BE2C (cell line): ENCODE results near the gene OSGEP.
A peak's percentile ranks its signal among the peaks of the same experiment; 100 is the strongest.

Source experiments
- DNase-seq: peaks from one replicate; pipeline ENCODE4 v3.0.0-alpha.2; 2020
- H3K27me3 ChIP-seq: fragments of 250-450 bp; sonication (Bioruptor Pico); 2 replicates; pipeline ENCODE4 v1.5.1; 2020; ENCODE audit warnings: mild to moderate bottlenecking
- H3K36me3 ChIP-seq: fragments of 250-450 bp; sonication (Bioruptor Pico); 2 replicates; pipeline ENCODE4 v1.5.1; 2020; ENCODE audit warnings: mild to moderate bottlenecking
- H3K4me1 ChIP-seq: fragments of 250-450 bp; sonication (Bioruptor Pico); 2 replicates; pipeline ENCODE4 v1.5.1; 2020
- H3K4me3 ChIP-seq: 2 replicates; pipeline ENCODE4 v1.5.1; 2011; ENCODE audit warnings: low read depth, low read length
- H3K9me3 ChIP-seq: fragments of 250-450 bp; sonication (Bioruptor Pico); 2 replicates; pipeline ENCODE4 v1.5.1; 2020
- CTCF ChIP-seq: IDR thresholded peaks from 2 replicates; pipeline ENCODE4 v1.5.1; 2012; ENCODE audit warnings: mild to moderate bottlenecking, low read depth, low read length

Gene OSGEP

DNA sequence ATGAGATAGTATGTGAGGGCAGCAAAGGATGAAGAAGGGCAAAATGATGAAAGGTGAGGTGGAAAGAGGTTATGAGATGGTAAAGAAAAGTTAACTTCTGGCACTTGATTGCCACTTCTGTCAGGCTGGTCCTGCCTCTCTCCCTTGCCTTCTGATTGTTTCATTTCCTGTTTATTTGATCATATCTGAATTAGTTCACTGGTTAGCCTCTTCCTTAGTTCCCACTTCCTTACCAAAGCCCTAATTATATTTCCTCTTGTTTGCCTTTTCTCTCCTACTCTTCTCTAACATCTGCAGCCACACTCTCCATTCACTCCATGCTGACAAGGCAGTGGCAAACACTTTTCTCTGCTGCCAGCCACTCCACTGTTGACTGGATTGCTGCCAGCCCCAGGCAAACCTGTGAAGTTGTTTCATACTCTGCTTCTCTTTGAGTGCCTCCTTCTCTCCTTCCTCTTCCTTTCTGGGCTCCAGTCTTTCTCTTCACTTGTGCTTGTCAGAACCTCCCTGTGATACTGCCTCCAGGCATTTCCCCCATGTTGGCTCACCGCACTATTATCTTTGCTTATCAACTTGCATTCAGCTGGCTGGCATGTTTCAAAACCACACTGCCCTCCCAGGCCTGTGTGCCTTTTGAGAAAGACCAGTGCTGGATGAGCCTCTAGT, 22.7 kb upstream of the OSGEP start:
- DNase-seq, result peak; percentile 49
- TF ChIP-seq CTCF, result no peak

DNA sequence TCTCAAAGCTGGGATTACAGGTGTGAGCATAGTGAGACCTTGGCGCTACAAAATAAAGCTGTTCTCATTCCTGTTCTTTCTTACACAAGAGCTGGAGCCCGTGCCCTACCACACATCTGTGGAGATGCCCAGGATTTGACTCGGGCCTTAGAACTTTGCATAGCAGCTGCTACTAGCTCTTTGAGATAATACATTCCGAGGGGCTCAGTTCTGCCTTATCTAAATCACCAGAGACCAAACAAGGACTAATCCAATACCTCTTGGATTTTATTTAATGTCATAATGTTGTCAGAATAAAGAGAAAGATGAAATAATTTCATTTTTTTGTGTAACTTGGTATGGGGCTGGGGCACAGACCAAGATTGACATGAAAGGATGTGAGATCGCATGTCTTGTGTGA, 22.2 kb upstream of the OSGEP start:
- no peak for DNase-seq
- Histone ChIP-seq H3K9me3 (no peaks in the 10 kb centered on the region), H3K4me1 (peaks cover 9% of the 10 kb centered on the region; the same call in 1 of the 2 replicates), H3K36me3 (peaks cover 64% of the 10 kb centered on the region), H3K27me3 (no peaks in the 10 kb centered on the region), H3K4me3 (no peak overlapping the region)
- TF ChIP-seq CTCF, result no peak

More for the DNA sequence above, 22.7 kb upstream of the OSGEP start:
- Histone ChIP-seq H3K36me3 (peaks cover 58% of the 10 kb centered on the region), H3K27me3 (peaks cover 1% of the 10 kb centered on the region; the same call in 1 of the 2 replicates), H3K9me3 (no peaks in the 10 kb centered on the region), H3K4me1 (peaks cover 9% of the 10 kb centered on the region; the same call in 1 of the 2 replicates), H3K4me3 (no peak overlapping the region)

DNA sequence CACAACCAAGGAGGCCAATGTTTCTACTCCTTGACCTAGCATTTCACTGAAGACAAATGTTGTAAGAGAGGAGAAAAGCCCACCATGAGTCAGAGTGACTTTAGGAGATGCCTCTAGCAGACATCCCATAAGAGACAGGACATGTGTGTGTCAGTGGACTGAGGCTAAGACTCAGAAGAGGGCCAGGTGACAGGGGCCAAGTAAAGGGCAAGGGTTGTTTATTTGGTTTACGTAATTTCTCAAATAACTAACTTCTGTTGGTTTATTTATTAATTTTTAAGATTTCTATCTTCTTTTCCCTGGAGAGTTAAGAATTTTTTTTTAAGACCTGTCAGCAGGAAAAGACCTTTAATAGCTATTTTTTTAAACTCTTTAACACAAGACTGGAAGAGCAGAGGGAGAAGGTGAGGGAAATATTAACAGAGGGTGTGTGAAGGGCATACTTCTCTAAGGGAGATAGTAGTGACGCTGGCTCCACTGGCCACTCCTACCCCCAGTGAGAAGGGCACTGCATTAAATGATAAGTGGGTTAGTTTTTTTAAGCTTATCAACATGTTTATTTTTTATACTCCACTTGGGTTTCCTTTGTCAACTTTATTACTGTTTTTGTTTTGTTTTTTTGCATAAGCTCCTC, 18.0 kb upstream of the OSGEP start:
- H3K36me3 ChIP-seq, result peaks cover 60% of the 10 kb centered on the region
- no peak overlapping the region for H3K4me3 ChIP-seq
- DNase-seq, result no peak
- peaks cover 9% of the 10 kb centered on the region; the same call in 1 of the 2 replicates for H3K4me1 ChIP-seq
- H3K9me3 ChIP-seq, result no peaks in the 10 kb centered on the region
- no peak for TF ChIP-seq CTCF
- no peaks in the 10 kb centered on the region for H3K27me3 ChIP-seq

- no peak for TF ChIP-seq CTCF
- Histone ChIP-seq H3K4me1 (no peaks in the 10 kb centered on the region), H3K9me3 (no peaks in the 10 kb centered on the region), H3K4me3 (peak overlapping the region; percentile 99), H3K36me3 (peaks cover 39% of the 10 kb centered on the region), H3K27me3 (no peaks in the 10 kb centered on the region)
- DNase-seq, result no peak
Measured at GRCh38 chr14:20470603-20470901, 15.9 kb upstream of the OSGEP start.

- TF ChIP-seq CTCF, result no peak
Measured at GRCh38 chr14:20469890-20470602, 15.4 kb upstream of the OSGEP start.

More at GRCh38 chr14:20469890-20470602, 15.4 kb upstream of the OSGEP start:
- no peaks in the 10 kb centered on the region for H3K27me3 ChIP-seq
- peaks cover 34% of the 10 kb centered on the region for H3K36me3 ChIP-seq
- peak; percentile 25 for DNase-seq
- peak overlapping the region; percentile 99 for H3K4me3 ChIP-seq
- no peaks in the 10 kb centered on the region for H3K9me3 ChIP-seq
- H3K4me1 ChIP-seq, result no peaks in the 10 kb centered on the region
